Measurements from ENCODE around the gene SLC25A24.
"Not testable (repeated sequence)": the region's sequence is repeated elsewhere in the genome, so short reads cannot be mapped to it uniquely, and the experiment has no call there.

SLC25A24 gene

GRCh38 chr1:108149796-108150467 lies 50.2 kb downstream of the SLC25A24 start:
- no peak overlapping the region for H3K4me3 ChIP-seq (ENCODE audit: low read depth, low read length)
- no peak for TF ChIP-seq CTCF (IDR thresholded peaks at IDR 0.05; ENCODE audit: borderline replicate concordance, insufficient read depth, low read depth, low read length)

- not testable (repeated sequence) for H3K4me3 ChIP-seq (ENCODE audit: low read depth, low read length)
Observed at GRCh38 chr1:108144569-108144968, 55.6 kb downstream of the SLC25A24 start.

GRCh38 chr1:108142773-108143394 lies 57.3 kb downstream of the SLC25A24 start:
- TF ChIP-seq CTCF (IDR thresholded peaks at IDR 0.05; ENCODE audit: borderline replicate concordance, insufficient read depth, low read depth, low read length), result no peak
- no peak overlapping the region for H3K4me3 ChIP-seq (ENCODE audit: low read depth, low read length)

- H3K4me3 ChIP-seq (ENCODE audit: low read depth, low read length), result no peak overlapping the region
- TF ChIP-seq CTCF (IDR thresholded peaks at IDR 0.05; ENCODE audit: borderline replicate concordance, insufficient read depth, low read depth, low read length), result no peak
Observed at GRCh38 chr1:108142258-108142657, 57.9 kb downstream of the SLC25A24 start.

GRCh38 chr1:108141621-108142020 lies 58.5 kb downstream of the SLC25A24 start:
- no peak overlapping the region for H3K4me3 ChIP-seq (ENCODE audit: low read depth, low read length)
- no peak for TF ChIP-seq CTCF (IDR thresholded peaks at IDR 0.05; ENCODE audit: borderline replicate concordance, insufficient read depth, low read depth, low read length)

GRCh38 chr1:108140936-108141335 lies 59.2 kb downstream of the SLC25A24 start:
- no peak for TF ChIP-seq CTCF (IDR thresholded peaks at IDR 0.05; ENCODE audit: borderline replicate concordance, insufficient read depth, low read depth, low read length)
- no peak overlapping the region for H3K4me3 ChIP-seq (ENCODE audit: low read depth, low read length)

- TF ChIP-seq CTCF (IDR thresholded peaks at IDR 0.05; ENCODE audit: borderline replicate concordance, insufficient read depth, low read depth, low read length), result no peak
- H3K4me3 ChIP-seq (ENCODE audit: low read depth, low read length), result no peak overlapping the region
Observed at GRCh38 chr1:108140177-108140576, 60.0 kb downstream of the SLC25A24 start.

- not testable (repeated sequence) for H3K4me3 ChIP-seq (ENCODE audit: low read depth, low read length)
Observed at GRCh38 chr1:108139555-108139954, 60.6 kb downstream of the SLC25A24 start.

GRCh38 chr1:108133148-108133547 lies 67.0 kb downstream of the SLC25A24 start:
- H3K4me3 ChIP-seq (ENCODE audit: low read depth, low read length), result not testable (repeated sequence)

GRCh38 chr1:108132367-108132766 lies 67.8 kb downstream of the SLC25A24 start:
- not testable (repeated sequence) for H3K4me3 ChIP-seq (ENCODE audit: low read depth, low read length)

- not testable (repeated sequence) for H3K4me3 ChIP-seq (ENCODE audit: low read depth, low read length)
Observed at GRCh38 chr1:108131281-108131680, 68.9 kb downstream of the SLC25A24 start.
